CD14-positive monocyte (primary cell): ENCODE data around the gene GPRIN1. TPM values are rescaled to one million over a fixed set of nuclear protein-coding genes. Genes with fewer than 3 reads are reported as not detected.
A peak's percentile ranks its signal among the peaks of the same experiment; 100 is the strongest.

Experiments used
- DNase-seq, 3 donors: peaks; one replicate each; pipeline ENCODE4 v3.0.0-alpha.2; 2011 to 2022
- H2AFZ ChIP-seq: 2 replicates; pipeline ENCODE4 v1.6.0; 2012; ENCODE audit warnings: mild to moderate bottlenecking, low read depth, low read length, inconsistent platforms; ENCODE audit not compliant: insufficient read depth, poor library complexity, severe bottlenecking
- H3K27ac ChIP-seq, 2 donors: 1 replicate in 1 of 2; 2 replicates in 1 of 2; pipeline ENCODE4 v1.5.1; 2012 to 2013; ENCODE audit warnings: low read length in 2 of 2, control low read depth in 1 of 2, inconsistent platforms in 1 of 2, low read depth in 1 of 2, mild to moderate bottlenecking in 1 of 2
- H3K27me3 ChIP-seq, 2 donors: one replicate each; pipeline versions ENCODE4 v1.6.0 to v1.6.1; 2011 to 2013; ENCODE audit warnings: low read length in 2 of 2; ENCODE audit not compliant: control insufficient read depth in 2 of 2, insufficient read depth in 2 of 2
- H3K36me3 ChIP-seq, 2 donors: replicated peaks in 1 of 2; 1 replicate in 1 of 2; 2 replicates in 1 of 2; pipeline versions ENCODE4 v1.5.1 to v1.6.1; 2012 to 2013; ENCODE audit warnings: low read length in 2 of 2, control low read depth in 1 of 2, inconsistent platforms in 1 of 2, mild to moderate bottlenecking in 1 of 2; ENCODE audit not compliant: insufficient read depth in 2 of 2, control insufficient read depth in 1 of 2
- H3K4me1 ChIP-seq, 2 donors: 1 replicate in 1 of 2; 2 replicates in 1 of 2; pipeline versions ENCODE4 v1.5.1 to v1.6.1; 2012 to 2013; ENCODE audit warnings: low read length in 2 of 2, control low read depth in 1 of 2, inconsistent platforms in 1 of 2, mild to moderate bottlenecking in 1 of 2, moderate library complexity in 1 of 2; ENCODE audit not compliant: insufficient read depth in 2 of 2, control insufficient read depth in 1 of 2
- H3K4me2 ChIP-seq: replicated peaks from 2 replicates; pipeline ENCODE3; 2012; ENCODE audit warnings: low read length, moderate library complexity, mild to moderate bottlenecking; ENCODE audit not compliant: poor library complexity, severe bottlenecking; ENCODE audit errors: extremely low read depth
- H3K4me3 ChIP-seq, 3 experiments: fragments of 200-600 bp in 1 of 3; sonication (generic) in 1 of 3; replicated peaks in 1 of 3; 1 replicate in 2 of 3; 2 replicates in 1 of 3; pipeline ENCODE4 v1.5.1; 2011 to 2013; ENCODE audit warnings: low read length in 3 of 3, mild to moderate bottlenecking in 3 of 3, control low read depth in 2 of 3, low read depth in 2 of 3, inconsistent platforms in 1 of 3, moderate library complexity in 1 of 3
- H3K79me2 ChIP-seq: 2 replicates; pipeline ENCODE4 v1.6.0; 2012; ENCODE audit warnings: mild to moderate bottlenecking, control low read depth, inconsistent platforms, low read length, moderate library complexity; ENCODE audit not compliant: insufficient read depth
- H3K9ac ChIP-seq: 2 replicates; pipeline ENCODE4 v1.6.0; 2017; ENCODE audit warnings: low read length, mild to moderate bottlenecking; ENCODE audit not compliant: insufficient read depth, poor library complexity, severe bottlenecking
- H3K9me3 ChIP-seq, 2 donors: replicated peaks in 1 of 2; 1 replicate in 1 of 2; 2 replicates in 1 of 2; pipeline versions ENCODE4 v1.5.1 to v1.6.1; 2012 to 2013; ENCODE audit warnings: low read length in 2 of 2, control low read depth in 1 of 2; ENCODE audit not compliant: control insufficient read depth in 1 of 2, insufficient read depth in 1 of 2
- H4K20me1 ChIP-seq: 2 replicates; pipeline ENCODE4 v1.6.0; 2012; ENCODE audit warnings: mild to moderate bottlenecking, low read length, control low read depth, moderate library complexity; ENCODE audit not compliant: insufficient read depth
- H3K27ac Mint-ChIP-seq, 7 donors: one replicate each; pipeline ENCODE4 v1.8.0; 2020; ENCODE audit warnings: mild to moderate bottlenecking in 7 of 7, mixed read lengths in 7 of 7, moderate library complexity in 6 of 7, inconsistent platforms in 2 of 7
- H3K27me3 Mint-ChIP-seq, 3 donors: one replicate each; pipeline ENCODE4 v1.8.0; 2021 to 2022; ENCODE audit warnings: low read depth in 3 of 3, mild to moderate bottlenecking in 3 of 3, mixed read lengths in 3 of 3, moderate library complexity in 3 of 3, inconsistent platforms in 1 of 3
- H3K36me3 Mint-ChIP-seq, 2 donors: one replicate each; pipeline ENCODE4 v1.8.0; 2020; ENCODE audit warnings: mixed read lengths in 2 of 2, inconsistent platforms in 1 of 2, mild to moderate bottlenecking in 1 of 2
- H3K4me1 Mint-ChIP-seq: one replicate; pipeline ENCODE4 v1.8.0; 2020; ENCODE audit warnings: mild to moderate bottlenecking, mixed read lengths
- H3K4me3 Mint-ChIP-seq, 2 donors: one replicate each; pipeline ENCODE4 v1.8.0; 2020; ENCODE audit warnings: mild to moderate bottlenecking in 2 of 2, mixed read lengths in 2 of 2, moderate library complexity in 1 of 2
- H3K9me3 Mint-ChIP-seq, 7 donors: one replicate each; pipeline ENCODE4 v1.8.0; 2020 to 2022; ENCODE audit warnings: mixed read lengths in 7 of 7, mild to moderate bottlenecking in 6 of 7, moderate library complexity in 6 of 7, inconsistent platforms in 2 of 7
- CTCF ChIP-seq: fragments of 200-600 bp; IDR thresholded peaks from one replicate; pipeline ENCODE4 v1.8.0; 2022; ENCODE audit warnings: antibody characterized with exemption, mild to moderate bottlenecking
- WGBS: methylation state at CpG from one replicate; pipeline ENCODE4 v1.1.5; 2013; ENCODE audit warnings: missing lambda C conversion rate; ENCODE audit not compliant: insufficient coverage; 5-methylcytosine and 5-hydroxymethylcytosine counted together
- intact Hi-C, 2 donors: fragments of 100-400 bp; cut with micrococcal nuclease; formaldehyde crosslinking; loops; one replicate each; pipeline versions ENCODE4 v1.15.0 to v1.15.1; 2023
- polyA plus RNA-seq, 3 donors: library from polyadenylated mRNA; depleted of rRNA in 1 of 3; unstranded in 2 of 3; stranded (reverse) in 1 of 3; fragments of 300-500 nt in 2 of 3; fragments of >200 nt in 1 of 3; fragmentation: Illumina TruSeq in 2 of 3; gene quantifications; 1 replicate in 2 of 3; 2 replicates in 1 of 3; pipeline ENCODE4 v1.2.3, GENCODE V29; 2012 to 2021

GPRIN1 gene
- polyA plus RNA-seq, 3 donors: 0.05 to 0.30 (median 0.13) TPM

DNA sequence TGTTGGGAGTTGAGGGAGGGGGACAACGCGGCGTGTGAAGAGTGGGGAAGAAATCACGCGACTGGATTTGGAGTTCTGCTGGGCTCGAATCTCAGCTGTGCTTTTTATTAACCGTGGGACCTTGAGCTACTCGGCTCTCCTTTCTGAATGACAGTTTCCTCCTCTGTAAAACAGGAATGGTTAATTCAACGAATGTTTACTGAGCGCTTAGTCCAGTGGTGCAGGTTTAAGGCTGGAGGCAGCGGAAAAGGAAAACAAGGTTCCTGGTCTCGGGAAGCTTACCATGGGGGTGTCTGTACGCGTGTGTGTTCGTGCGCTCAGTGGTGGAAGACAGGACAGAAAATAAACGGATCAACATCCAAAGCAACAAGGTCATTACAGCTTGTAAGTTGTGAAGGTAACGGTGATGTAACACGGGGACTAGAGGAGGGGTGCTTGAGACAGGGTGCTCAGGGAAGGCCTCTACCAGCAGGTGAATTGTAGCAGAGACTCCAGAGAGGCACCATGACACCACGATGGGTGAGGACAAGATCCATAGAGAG, 20.8 kb upstream of the GPRIN1 start:
- H2AFZ ChIP-seq: no peak overlapping the region
- Mint-ChIP-seq H3K36me3 (peaks cover 0 to 4% of the 10 kb centered on the region in 2 donors), H3K27ac (no peak overlapping the region), H3K9me3 (peaks cover 0 to 17% (median 6%) of the 10 kb centered on the region in 7 donors), H3K4me1 (peaks cover 11% of the 10 kb centered on the region), H3K27me3 (peaks cover 75 to 89% (median 80%) of the 10 kb centered on the region in 3 donors), H3K4me3 (peak overlapping the region in 1 of 2 donors; percentile 66)
- peaks cover 0 to 5% of the 10 kb centered on the region in 2 donors for H3K4me1 ChIP-seq
- H3K79me2 ChIP-seq: no peaks in the 10 kb centered on the region
- H3K27me3 ChIP-seq: peaks cover 41 to 84% of the 10 kb centered on the region in 2 donors
- WGBS: 6% methylated on average over 15 of the region's 20 CpGs
- DNase-seq: no peak
- no peak overlapping the region for H3K4me2 ChIP-seq
- intact Hi-C loops: no loop called here
- no peak for TF ChIP-seq CTCF
- no peak overlapping the region for H3K27ac ChIP-seq
- no peak overlapping the region for H3K9ac ChIP-seq
- H3K4me3 ChIP-seq: no peak overlapping the region
- peaks cover 0 to 9% of the 10 kb centered on the region in 2 donors for H3K9me3 ChIP-seq
- H4K20me1 ChIP-seq: no peaks in the 10 kb centered on the region
- no peaks in the 10 kb centered on the region for H3K36me3 ChIP-seq

GRCh38 chr5:176629853-176630680, 20.1 kb upstream of the GPRIN1 start, which contains the start of the genes EIF4E1B and SNCB:
EIF4E1B (plus strand) TSS chr5:176630675; CDS start chr5:176642788, 12,113 bp downstream.
SNCB (minus strand) TSS chr5:176630534; CDS start chr5:176629654, 880 bp downstream.
- Histone ChIP-seq H3K79me2 (no peaks in the 10 kb centered on the region), H3K36me3 (no peaks in the 10 kb centered on the region), H3K4me3 (no peak within 1 kb of the TSS), H3K27ac (no peak within 1 kb of the TSS), H2AFZ (no peak within 1 kb of the TSS), H3K4me1 (peaks cover 0 to 5% of the 10 kb centered on the region in 2 donors), H4K20me1 (no peaks in the 10 kb centered on the region), H3K4me2 (no peak within 1 kb of the TSS), H3K9ac (no peak within 1 kb of the TSS), H3K9me3 (peaks cover 0 to 9% of the 10 kb centered on the region in 2 donors), H3K27me3 (peaks cover 41 to 89% of the 10 kb centered on the region in 2 donors)
- Mint-ChIP-seq H3K4me3 (peak within 1 kb of the TSS in 1 of 2 donors; percentile 89), H3K4me1 (peaks cover 11% of the 10 kb centered on the region), H3K27ac (no peak within 1 kb of the TSS), H3K36me3 (peaks cover 0 to 4% of the 10 kb centered on the region in 2 donors), H3K9me3 (peaks cover 0 to 11% (median 4%) of the 10 kb centered on the region in 7 donors), H3K27me3 (peaks cover 72 to 86% (median 81%) of the 10 kb centered on the region in 3 donors)
- DNase-seq: no peak
- TF ChIP-seq CTCF: no peak
- under 1% methylated on average over 84 of the region's 94 CpGs for WGBS
- intact Hi-C loops: no loop called here
